DMS153 treated with DMSO at 0.1 percent for 48 hours (cell line): ENCODE results near the gene LHCGR.
"Not testable (repeated sequence)": the region's sequence is repeated elsewhere in the genome, so short reads cannot be mapped to it uniquely, and the experiment has no call there.

Experiments
- DNase-seq: peaks from one replicate; lab custom pipeline; 2025; ENCODE audit not compliant: unreplicated experiment; lab: John Stamatoyannopoulos, UW

LHCGR gene

DNA sequence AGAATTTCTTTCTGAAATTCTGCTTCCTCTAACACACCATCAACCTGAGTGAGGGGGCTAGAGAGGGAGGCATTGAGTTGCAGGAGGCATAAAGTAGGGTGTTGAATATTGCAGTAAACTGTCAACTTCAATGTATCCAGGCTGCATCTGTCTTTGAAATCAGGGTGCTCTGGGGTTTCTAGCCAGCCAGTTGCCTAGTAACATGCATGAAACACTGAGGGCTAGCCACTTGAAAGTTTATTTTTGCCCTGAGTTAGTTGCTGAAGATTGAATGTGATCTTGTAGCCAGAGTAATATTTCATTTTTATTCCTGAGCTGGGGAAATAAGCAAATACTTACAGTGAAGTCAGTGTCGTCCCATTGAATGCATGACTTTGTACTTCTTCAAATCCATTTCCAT lies 41.9 kb downstream of the LHCGR start:
- no peak for DNase-seq

- DNase-seq: no peak
Observed at GRCh38 chr2:48712151-48712550, 43.4 kb downstream of the LHCGR start.

GRCh38 chr2:48711343-48711742 lies 44.2 kb downstream of the LHCGR start:
- DNase-seq: no peak

- no peak for DNase-seq
Observed at GRCh38 chr2:48709096-48710034, 46.2 kb downstream of the LHCGR start.

GRCh38 chr2:48707466-48707865 lies 48.1 kb downstream of the LHCGR start:
- peak; percentile 18 for DNase-seq

- DNase-seq: not testable (repeated sequence)
Observed at GRCh38 chr2:48703621-48704020, 51.9 kb downstream of the LHCGR start.

DNA sequence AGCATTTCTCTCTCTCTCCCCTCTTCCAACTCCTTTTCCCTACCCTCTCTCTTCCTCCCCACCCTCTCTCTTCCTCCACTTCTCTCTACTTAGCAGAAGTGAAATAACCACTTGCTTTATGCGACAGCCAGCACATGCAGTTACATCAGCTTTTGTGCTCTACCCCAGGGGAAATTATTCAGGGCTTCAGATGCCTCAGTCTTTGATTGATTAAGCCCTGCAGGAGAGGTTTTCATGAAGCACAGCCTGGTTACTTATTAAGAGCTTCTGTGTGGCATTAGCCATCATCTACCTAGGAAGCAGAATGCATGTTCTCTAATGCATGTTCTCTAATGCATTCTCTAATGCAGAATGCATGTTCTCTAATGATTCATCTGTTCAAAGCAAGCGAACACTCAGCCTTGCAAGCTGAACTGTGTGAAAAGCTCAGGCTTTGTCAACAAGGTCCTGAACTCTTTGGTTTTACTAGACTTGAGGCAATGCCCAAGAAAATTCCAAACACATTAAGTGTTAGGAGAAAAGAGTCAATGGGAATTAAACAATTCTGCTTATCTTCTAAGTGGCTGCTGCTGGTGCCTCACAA lies 56.1 kb downstream of the LHCGR start:
- DNase-seq: no peak

DNA sequence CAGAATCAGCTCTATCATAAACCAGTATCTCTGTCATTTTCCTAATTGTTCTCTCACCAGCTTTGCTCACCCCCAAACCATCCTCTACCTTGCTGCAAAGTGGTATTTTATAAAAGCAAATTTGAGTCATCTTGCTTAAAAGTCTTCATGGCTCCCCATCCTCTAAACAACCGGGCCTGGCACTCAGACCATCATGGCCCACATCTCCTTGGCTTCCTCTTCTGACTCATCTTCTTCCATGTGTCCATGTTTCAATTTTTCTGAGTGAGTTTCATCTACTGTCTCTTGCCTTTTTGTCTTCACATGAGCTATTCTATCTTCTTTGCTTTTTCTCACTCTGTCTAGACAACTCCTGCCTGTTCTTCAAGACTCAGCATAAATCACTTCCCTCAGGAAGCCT lies 58.6 kb downstream of the LHCGR start:
- no peak for DNase-seq

DNA sequence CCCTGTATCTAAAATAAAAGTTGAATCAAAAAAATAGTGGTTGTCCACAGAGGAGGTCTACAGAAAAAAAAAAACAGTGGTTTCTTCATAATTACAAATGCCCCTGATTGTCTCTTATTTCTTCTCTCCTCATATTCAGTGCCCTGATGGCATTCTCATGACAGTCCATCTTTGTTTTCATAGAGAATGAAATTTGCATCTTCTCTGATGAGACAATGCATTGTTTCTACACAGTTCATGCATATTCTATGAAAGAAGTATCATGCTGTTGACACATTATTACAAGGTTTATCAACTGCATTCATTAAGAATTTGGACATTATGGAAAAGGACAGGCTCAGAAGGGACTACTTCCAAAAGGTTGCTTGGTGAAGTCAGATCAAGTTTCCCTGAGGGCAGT lies 59.5 kb downstream of the LHCGR start:
- no peak for DNase-seq

GRCh38 chr2:48694149-48694548 lies 61.4 kb downstream of the LHCGR start:
- no peak for DNase-seq

GRCh38 chr2:48693645-48694044 lies 61.9 kb downstream of the LHCGR start:
- no peak for DNase-seq

- no peak for DNase-seq
Observed at GRCh38 chr2:48693066-48693465, 62.5 kb downstream of the LHCGR start.

DNA sequence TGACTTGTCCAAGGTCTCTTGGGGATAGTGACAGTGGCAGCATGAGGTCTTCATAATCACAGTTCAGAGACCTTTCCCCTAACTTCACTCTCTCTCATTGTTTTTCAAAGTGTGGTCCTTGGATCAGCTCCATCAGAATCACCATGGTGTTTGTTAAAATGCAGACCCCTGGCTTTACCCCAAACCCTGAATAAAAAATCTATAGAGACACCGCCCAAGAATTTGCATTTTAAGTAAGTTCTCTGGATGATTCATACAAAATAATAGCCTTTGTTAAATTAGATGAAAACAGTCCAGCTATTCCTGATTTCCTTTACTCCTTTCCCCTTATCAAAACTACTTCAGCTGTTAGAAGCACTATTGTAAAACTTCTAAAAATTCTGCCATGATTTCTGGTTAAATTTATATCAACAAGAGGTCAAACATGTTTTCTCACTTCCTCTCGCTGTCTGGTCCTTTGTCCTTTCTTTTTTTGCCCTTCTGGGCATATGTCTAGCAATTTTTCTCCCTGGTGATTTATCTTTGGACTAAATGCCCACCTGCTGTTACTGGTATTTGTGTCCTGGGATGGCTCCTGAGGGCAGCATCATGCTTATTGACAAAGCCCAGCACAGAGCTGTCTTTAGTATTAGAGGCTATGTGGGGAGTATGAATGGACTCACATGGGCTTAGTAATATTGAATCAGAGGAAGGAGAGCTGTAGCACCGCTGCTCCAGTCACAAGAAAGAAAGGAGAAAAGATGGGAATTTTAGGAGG lies 63.4 kb downstream of the LHCGR start:
- DNase-seq: no peak

GRCh38 chr2:48685126-48685525 lies 70.4 kb downstream of the LHCGR start:
- no peak for DNase-seq

GRCh38 chr2:48677450-48677849 lies 78.1 kb downstream of the LHCGR start:
- no peak for DNase-seq

GRCh38 chr2:48674933-48675332 lies 80.6 kb downstream of the LHCGR start:
- no peak for DNase-seq

DNA sequence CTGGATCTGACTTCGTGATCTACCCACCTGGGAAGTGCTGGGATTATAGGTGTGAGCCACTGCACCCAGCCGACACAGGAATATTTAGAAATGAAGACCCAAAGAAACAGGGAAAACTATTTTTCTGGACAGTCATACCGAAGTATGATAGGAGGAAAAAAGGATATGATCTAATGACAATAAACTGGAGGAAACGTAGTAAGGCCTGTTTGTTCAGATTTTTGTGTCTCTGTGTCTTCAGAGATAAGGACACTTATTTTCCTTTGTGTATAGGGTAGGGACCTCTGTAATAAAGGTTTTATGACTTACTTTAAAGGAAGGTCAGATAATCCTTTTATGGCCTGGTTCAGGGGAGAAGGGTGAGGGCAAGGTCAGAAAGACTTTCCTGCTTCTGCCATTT lies 81.9 kb downstream of the LHCGR start:
- DNase-seq: no peak

DNA sequence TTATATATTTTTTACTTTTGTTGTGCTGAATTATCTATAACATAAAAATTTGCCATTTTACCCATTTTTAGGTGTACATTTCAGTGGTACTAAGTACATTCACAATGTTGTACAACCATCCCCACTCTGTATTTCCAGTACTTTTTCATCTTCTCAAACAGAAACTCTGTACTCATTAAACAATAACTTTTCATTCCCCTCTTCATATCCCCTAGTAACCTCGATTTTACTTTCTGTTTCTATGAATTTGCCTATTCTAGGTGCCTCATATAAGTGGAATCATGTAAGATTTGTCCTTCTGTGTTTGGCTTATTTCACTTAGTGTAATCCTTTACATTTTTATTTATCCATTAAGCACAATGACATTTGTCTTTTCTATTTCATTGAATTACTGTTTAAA lies 86.5 kb downstream of the LHCGR start:
- no peak for DNase-seq

GRCh38 chr2:48651158-48651790 lies 104.2 kb downstream of the LHCGR start:
- DNase-seq: no peak

GRCh38 chr2:48638261-48638660 lies 117.3 kb downstream of the LHCGR start:
- no peak for DNase-seq
